ENCODE data around the gene PHACTR3.

PHACTR3 gene

GRCh38 chr20:59709636-59710035, 105.3 kb downstream of the PHACTR3 start:
- DNase-seq (ENCODE audit: extremely low read depth, low read depth), result no peak
- no peak overlapping the region for H3K4me3 ChIP-seq (replicated peaks; ENCODE audit: low read depth, low read length)
- TF ChIP-seq CTCF (IDR thresholded peaks at IDR 0.05; ENCODE audit: low read depth, low read length, missing control alignments), result no peak

GRCh38 chr20:59718071-59718470, 113.7 kb downstream of the PHACTR3 start:
- no peak for DNase-seq (ENCODE audit: extremely low read depth, low read depth)
- H3K4me3 ChIP-seq (replicated peaks; ENCODE audit: low read depth, low read length), result no peak overlapping the region

GRCh38 chr20:59718751-59719150, 114.4 kb downstream of the PHACTR3 start:
- TF ChIP-seq CTCF (IDR thresholded peaks at IDR 0.05; ENCODE audit: low read depth, low read length, missing control alignments), result no peak
- H3K4me3 ChIP-seq (replicated peaks; ENCODE audit: low read depth, low read length), result no peak overlapping the region
- DNase-seq (ENCODE audit: extremely low read depth, low read depth), result no peak

More at GRCh38 chr20:59718071-59718470, 113.7 kb downstream of the PHACTR3 start:
- TF ChIP-seq CTCF (IDR thresholded peaks at IDR 0.05; ENCODE audit: low read depth, low read length, missing control alignments), result no peak

- H3K4me3 ChIP-seq (replicated peaks; ENCODE audit: low read depth, low read length), result no peak overlapping the region
- no peak for TF ChIP-seq CTCF (IDR thresholded peaks at IDR 0.05; ENCODE audit: low read depth, low read length, missing control alignments)
- no peak for DNase-seq (ENCODE audit: extremely low read depth, low read depth)
Measured at GRCh38 chr20:59720013-59720412, 115.7 kb downstream of the PHACTR3 start.

GRCh38 chr20:59721386-59721785, 117.0 kb downstream of the PHACTR3 start:
- no peak overlapping the region for H3K4me3 ChIP-seq (replicated peaks; ENCODE audit: low read depth, low read length)
- no peak for DNase-seq (ENCODE audit: extremely low read depth, low read depth)

GRCh38 chr20:59723108-59723500, 118.8 kb downstream of the PHACTR3 start:
- DNase-seq (ENCODE audit: extremely low read depth, low read depth), result no peak
- TF ChIP-seq CTCF (IDR thresholded peaks at IDR 0.05; ENCODE audit: low read depth, low read length, missing control alignments), result no peak
- H3K4me3 ChIP-seq (replicated peaks; ENCODE audit: low read depth, low read length), result no peak overlapping the region

More at GRCh38 chr20:59721386-59721785, 117.0 kb downstream of the PHACTR3 start:
- no peak for TF ChIP-seq CTCF (IDR thresholded peaks at IDR 0.05; ENCODE audit: low read depth, low read length, missing control alignments)

Data from HFF-Myc (cell line).